Natural killer cell treated with Interleukin-12 subunit alpha and Interleukin-12 subunit beta and Interleukin-15 and Interleukin-18, amount 100 ng/mL, for 72 hours (primary cell): ENCODE data around the gene TTC38. TPM values are rescaled to one million over a fixed set of nuclear protein-coding genes. Genes with fewer than 3 reads are reported as not detected.

Experiments used
- total RNA-seq, 2 donors: library from RNA; stranded (reverse); gene quantifications; one replicate each; pipeline ENCODE4 v1.2.3, GENCODE V29; 2022

Gene TTC38
- total RNA-seq, 2 donors from 2014 or later, result 63.7 to 64.2 TPM

Other genes starting within 250 kb of the TTC38 start
- gene PPARA, start 117.5 kb upstream of the TTC38 start, total RNA-seq, result 10 to 100 TPM; 31.7 to 36.1 TPM
- 10 to 100 TPM in 1 of 2 donors, 1 to 10 TPM in 1; 8.2 to 10.7 TPM for gene CDPF1, start 17.7 kb upstream of the TTC38 start, total RNA-seq
- gene PKDREJ, start 4.7 kb upstream of the TTC38 start, total RNA-seq, result under 1 TPM in 1 of 2 donors, not detected in 1; 0.07 TPM
- 10 to 100 TPM; 34.6 to 90.2 TPM for gene GTSE1, start 28.9 kb downstream of the TTC38 start, total RNA-seq
- 100 to 1,000 TPM in 1 of 2 donors, 10 to 100 TPM in 1; 72.7 to 135 TPM for gene TRMU, start 67.7 kb downstream of the TTC38 start, total RNA-seq